ENCODE measurements around the gene PARP2.

Gene PARP2

DNA sequence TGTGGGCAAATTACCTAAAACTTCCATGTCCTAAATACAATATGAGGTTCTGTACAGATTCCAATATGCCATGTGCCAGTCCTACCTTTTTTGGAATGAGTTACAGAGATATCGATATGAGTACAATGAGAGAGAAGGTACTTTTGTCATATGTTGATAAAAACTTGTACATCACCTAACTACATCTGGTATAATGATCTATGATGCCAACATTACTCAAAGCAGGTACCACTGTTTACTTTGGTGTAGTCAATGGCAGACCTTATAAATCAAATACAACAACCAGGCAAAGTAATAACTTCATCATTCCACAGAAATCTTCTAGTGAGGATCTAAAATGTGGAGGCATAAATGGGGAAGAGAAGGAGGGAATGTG lies 57.1 kb downstream of the PARP2 start:
- no peak for DNase-seq (ENCODE audit: low read depth, low spot score)

DNA sequence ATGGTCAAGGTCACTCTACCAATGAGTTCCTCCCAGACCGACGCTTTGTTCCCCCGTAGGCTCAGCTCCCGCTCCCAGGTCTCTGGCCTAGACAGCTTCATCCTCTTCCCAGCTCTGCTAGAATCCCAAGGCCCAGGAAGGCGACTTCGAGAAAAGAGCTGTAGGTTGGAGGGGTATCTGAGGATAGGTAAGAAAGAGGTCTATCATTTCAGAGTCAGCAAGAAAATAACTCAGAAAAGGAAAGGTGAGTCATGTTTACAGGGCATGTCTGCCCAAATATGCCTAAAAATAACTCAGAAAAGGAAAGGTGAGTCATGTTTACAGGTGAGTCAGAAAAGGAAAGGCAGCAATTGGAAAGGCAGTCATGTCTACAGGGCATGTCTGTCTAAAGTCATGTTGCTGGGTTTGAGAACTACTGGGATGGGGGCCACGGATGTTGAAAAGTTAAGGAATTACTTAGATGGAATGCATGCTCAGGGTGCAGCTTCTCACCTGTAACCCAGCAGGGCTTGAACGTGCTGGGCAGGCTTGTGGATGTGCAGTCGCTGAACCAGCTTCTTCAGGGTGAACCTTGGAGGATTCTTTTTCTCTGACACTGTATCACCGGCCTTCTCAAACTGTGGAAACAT lies 57.6 kb downstream of the PARP2 start:
- no peak for DNase-seq (ENCODE audit: low read depth, low spot score)

DNA sequence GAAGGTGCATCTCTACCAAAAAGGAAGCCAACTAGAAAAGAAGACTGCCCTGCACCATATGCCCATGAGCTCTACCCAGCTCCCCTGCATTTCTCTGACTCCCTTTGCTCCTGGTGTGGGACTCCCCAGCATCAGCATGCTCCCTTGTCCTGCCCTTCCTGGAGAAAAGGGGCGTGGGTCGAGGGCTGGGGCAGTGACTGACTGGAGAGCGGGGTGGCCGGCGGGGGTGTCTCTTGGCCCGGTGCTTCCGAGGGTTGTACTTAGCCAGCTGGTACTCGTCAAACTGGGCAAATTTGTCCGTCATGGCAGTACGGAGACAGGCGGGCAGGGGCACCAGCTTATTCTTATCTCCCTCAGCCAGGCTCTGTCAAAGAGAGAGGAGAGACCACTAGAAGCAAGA lies 60.1 kb downstream of the PARP2 start:
- DNase-seq (ENCODE audit: low read depth, low spot score) = no peak

Measured in smooth muscle cell of the brain vasculature (primary cell).